ENCODE measurements around the gene ADPRHL1.
A peak's percentile ranks its signal among the peaks of the same experiment; 100 is the strongest.

ADPRHL1 gene

DNA sequence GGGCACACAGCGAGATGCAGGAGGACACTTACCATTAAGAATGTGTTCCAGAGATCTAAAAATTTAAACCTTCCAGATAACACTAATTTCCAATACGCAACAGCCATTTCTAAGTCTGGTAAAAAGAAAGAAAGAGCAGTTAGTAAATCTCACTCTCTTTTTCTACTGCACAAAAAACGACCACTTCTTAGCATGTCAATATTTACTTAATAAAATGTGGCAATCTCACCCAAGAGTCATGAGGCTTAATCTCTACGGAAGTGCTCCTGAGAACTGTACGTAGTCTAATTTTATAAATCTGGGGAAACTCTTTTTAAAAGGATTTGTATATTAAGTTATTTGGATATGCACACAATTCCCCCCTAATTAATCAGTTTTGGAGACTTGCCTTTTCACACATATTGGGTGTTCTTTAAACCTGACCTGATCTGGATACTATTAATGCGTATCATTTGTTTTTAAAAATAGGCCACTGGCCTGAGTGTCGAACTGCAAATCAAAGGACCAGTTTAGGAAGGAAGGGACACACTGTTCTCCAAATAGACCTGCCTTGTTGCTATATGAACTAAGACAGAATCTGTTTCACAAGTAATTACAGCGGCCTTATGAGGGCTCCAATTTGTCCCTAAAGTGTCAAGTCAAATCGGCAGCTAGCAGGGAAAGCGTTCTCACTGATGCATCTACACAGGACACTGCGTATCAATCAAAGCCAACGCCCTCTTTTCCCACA is 7.9 kb upstream of the ADPRHL1 start:
- DNase-seq (ENCODE audit: low read depth, low spot score), result no peak
- TF ChIP-seq YY1 (IDR thresholded peaks at IDR 0.05; ENCODE audit: insufficient read depth, insufficient read length), result no peak
- no peak for TF ChIP-seq ZNF274 (IDR thresholded peaks at IDR 0.05; ENCODE audit: low read depth, low read length)
- no peak for TF ChIP-seq SUZ12 (IDR thresholded peaks at IDR 0.05; ENCODE audit: extremely low read depth, insufficient read depth, insufficient read length)
- H3K36me3 ChIP-seq (ENCODE audit: insufficient read depth, insufficient read length, low read length), result peaks cover 78% of the 10 kb centered on the region
- no peaks in the 10 kb centered on the region for H3K27me3 ChIP-seq (ENCODE audit: insufficient read depth, insufficient read length)
- no peaks in the 10 kb centered on the region for H3K4me1 ChIP-seq (ENCODE audit: insufficient read depth, insufficient read length)
- H3K4me3 ChIP-seq (ENCODE audit: insufficient read length, low read depth), result no peak overlapping the region
- no peak overlapping the region for H3K9ac ChIP-seq (ENCODE audit: insufficient read length, low read depth)
- H3K9me3 ChIP-seq (ENCODE audit: insufficient read depth, low read length), result no peaks in the 10 kb centered on the region

DNA sequence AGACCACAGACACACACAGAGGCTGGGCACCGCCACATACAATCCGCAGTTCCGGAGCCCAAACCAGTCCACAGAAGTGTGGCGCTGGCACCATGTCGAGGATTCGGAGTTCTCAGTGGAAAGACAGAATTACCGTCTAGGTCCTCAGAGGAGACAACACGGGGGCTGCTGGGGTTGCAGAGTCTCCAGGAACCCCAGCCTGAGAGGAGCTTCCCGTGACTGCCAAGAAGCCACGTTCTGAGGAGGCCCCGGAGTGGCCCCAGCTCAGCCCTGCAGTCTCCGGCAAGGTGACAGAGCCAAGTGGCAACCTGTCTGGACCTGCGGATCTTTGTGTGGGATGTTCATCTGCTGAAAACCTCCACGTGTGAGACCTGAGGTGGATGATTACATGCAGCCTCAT is 7.3 kb upstream of the ADPRHL1 start:
- no peak for DNase-seq (ENCODE audit: low read depth, low spot score)
- Histone ChIP-seq H3K4me3 (ENCODE audit: insufficient read length, low read depth) (no peak overlapping the region), H3K27me3 (ENCODE audit: insufficient read depth, insufficient read length) (no peaks in the 10 kb centered on the region), H3K36me3 (ENCODE audit: insufficient read depth, insufficient read length, low read length) (peaks cover 79% of the 10 kb centered on the region), H3K9me3 (ENCODE audit: insufficient read depth, low read length) (no peaks in the 10 kb centered on the region), H3K4me1 (ENCODE audit: insufficient read depth, insufficient read length) (no peaks in the 10 kb centered on the region), H3K9ac (ENCODE audit: insufficient read length, low read depth) (no peak overlapping the region)
- no peak for TF ChIP-seq YY1 (IDR thresholded peaks at IDR 0.05; ENCODE audit: insufficient read depth, insufficient read length)
- no peak for TF ChIP-seq SUZ12 (IDR thresholded peaks at IDR 0.05; ENCODE audit: extremely low read depth, insufficient read depth, insufficient read length)
- no peak for TF ChIP-seq ZNF274 (IDR thresholded peaks at IDR 0.05; ENCODE audit: low read depth, low read length)

DNA sequence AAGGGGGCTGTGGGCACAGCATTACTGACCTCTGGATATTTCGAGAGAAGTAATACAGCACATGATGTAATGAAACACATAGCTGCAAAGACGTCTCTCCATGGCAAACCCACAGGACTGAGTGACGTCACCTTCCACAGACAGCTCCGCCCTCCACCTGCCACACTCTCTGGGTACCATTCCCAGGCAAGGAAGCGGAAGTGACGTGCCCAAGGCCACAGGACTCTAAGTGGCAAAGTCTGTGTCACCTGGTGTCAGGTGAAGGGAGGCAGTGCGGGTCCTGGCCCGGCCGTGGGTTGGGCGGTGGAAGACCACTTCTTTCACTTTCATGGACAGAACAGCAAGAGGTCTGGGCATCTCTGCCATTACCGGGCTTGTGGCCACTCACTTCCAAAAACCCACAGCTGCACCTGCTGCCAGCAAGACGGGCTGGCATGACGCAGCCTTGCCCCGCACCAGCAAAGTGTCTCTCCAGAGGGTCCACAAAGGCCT is 6.8 kb upstream of the ADPRHL1 start:
- Histone ChIP-seq H3K36me3 (ENCODE audit: insufficient read depth, insufficient read length, low read length) (peaks cover 80% of the 10 kb centered on the region), H3K9me3 (ENCODE audit: insufficient read depth, low read length) (no peaks in the 10 kb centered on the region), H3K4me3 (ENCODE audit: insufficient read length, low read depth) (no peak overlapping the region), H3K4me1 (ENCODE audit: insufficient read depth, insufficient read length) (no peaks in the 10 kb centered on the region), H3K9ac (ENCODE audit: insufficient read length, low read depth) (no peak overlapping the region), H3K27me3 (ENCODE audit: insufficient read depth, insufficient read length) (no peaks in the 10 kb centered on the region)
- no peak for TF ChIP-seq SUZ12 (IDR thresholded peaks at IDR 0.05; ENCODE audit: extremely low read depth, insufficient read depth, insufficient read length)
- TF ChIP-seq YY1 (IDR thresholded peaks at IDR 0.05; ENCODE audit: insufficient read depth, insufficient read length), result no peak
- no peak for TF ChIP-seq ZNF274 (IDR thresholded peaks at IDR 0.05; ENCODE audit: low read depth, low read length)
- no peak for DNase-seq (ENCODE audit: low read depth, low spot score)

DNA sequence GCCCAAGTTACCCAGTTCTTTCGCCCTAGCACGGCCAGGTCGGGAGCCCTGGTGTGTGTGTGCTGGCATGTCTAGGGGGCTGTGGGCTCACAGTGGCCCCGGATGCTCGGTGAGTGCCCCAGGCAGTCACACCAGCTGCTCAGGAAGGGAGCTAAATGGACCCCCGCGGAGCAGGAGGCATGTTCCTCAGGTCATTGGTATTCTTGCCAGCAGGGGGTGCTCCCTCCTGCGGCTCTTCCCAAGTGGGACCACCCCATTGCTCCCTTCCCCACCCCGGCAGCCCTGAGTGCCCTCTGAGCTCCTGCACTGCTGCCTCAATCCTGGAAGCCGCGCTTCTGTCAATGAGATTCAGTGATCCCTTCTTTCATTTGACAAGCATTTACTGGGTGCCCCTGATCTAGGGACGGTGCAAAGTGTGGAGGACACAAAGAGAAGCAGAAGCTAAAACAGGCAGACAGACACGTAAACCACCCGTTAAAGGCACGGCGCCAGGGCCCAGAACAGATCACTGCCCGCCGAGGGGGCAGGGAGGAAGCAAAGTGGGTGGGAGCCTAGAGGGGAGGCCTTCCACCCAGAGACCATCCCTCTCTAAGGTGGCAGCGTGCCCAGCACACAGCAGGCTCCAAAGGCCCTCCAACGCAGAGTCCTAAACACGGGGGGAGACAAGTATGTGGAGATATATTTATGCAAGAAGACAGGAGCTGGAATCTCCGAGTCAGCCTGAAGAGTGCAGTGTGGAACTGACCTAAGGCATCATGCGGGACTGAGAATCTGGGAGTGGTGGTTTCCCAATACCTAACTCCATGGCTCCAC is 5.2 kb upstream of the ADPRHL1 start:
- Histone ChIP-seq H3K4me3 (ENCODE audit: insufficient read length, low read depth) (no peak overlapping the region), H3K9ac (ENCODE audit: insufficient read length, low read depth) (no peak overlapping the region), H3K4me1 (ENCODE audit: insufficient read depth, insufficient read length) (no peaks in the 10 kb centered on the region), H3K36me3 (ENCODE audit: insufficient read depth, insufficient read length, low read length) (peaks cover 84% of the 10 kb centered on the region), H3K9me3 (ENCODE audit: insufficient read depth, low read length) (no peaks in the 10 kb centered on the region), H3K27me3 (ENCODE audit: insufficient read depth, insufficient read length) (no peaks in the 10 kb centered on the region)
- DNase-seq (ENCODE audit: low read depth, low spot score), result peak; percentile 30
- TF ChIP-seq ZNF274 (IDR thresholded peaks at IDR 0.05; ENCODE audit: low read depth, low read length) (no peak), YY1 (IDR thresholded peaks at IDR 0.05; ENCODE audit: insufficient read depth, insufficient read length) (no peak), SUZ12 (IDR thresholded peaks at IDR 0.05; ENCODE audit: extremely low read depth, insufficient read depth, insufficient read length) (no peak)

DNA sequence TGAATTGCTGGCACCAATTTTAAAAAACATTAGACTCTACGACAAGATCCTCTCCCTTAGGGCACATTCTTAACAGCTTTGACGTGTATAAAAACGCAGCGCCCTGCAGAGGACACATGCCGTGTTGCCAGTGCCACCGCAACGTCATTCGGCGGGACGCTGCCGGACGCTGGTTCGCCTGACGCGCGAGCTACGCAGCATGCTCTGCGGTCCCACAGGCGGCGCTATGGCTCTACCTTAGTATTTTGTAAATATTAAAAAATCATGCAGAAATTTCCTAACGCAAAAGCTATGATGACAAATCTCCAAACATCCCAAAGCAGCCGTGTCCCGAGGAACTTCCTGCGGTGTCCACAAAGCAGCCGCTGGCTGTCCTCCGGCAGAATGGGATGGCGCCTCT is 4.2 kb upstream of the ADPRHL1 start:
- H3K27me3 ChIP-seq (ENCODE audit: insufficient read depth, insufficient read length), result no peaks in the 10 kb centered on the region
- H3K4me3 ChIP-seq (ENCODE audit: insufficient read length, low read depth), result no peak overlapping the region
- no peaks in the 10 kb centered on the region for H3K9me3 ChIP-seq (ENCODE audit: insufficient read depth, low read length)
- DNase-seq (ENCODE audit: low read depth, low spot score), result no peak
- no peaks in the 10 kb centered on the region for H3K4me1 ChIP-seq (ENCODE audit: insufficient read depth, insufficient read length)
- H3K9ac ChIP-seq (ENCODE audit: insufficient read length, low read depth), result no peak overlapping the region
- peaks cover 87% of the 10 kb centered on the region for H3K36me3 ChIP-seq (ENCODE audit: insufficient read depth, insufficient read length, low read length)
- TF ChIP-seq ZNF274 (IDR thresholded peaks at IDR 0.05; ENCODE audit: low read depth, low read length) (no peak), SUZ12 (IDR thresholded peaks at IDR 0.05; ENCODE audit: extremely low read depth, insufficient read depth, insufficient read length) (no peak), YY1 (IDR thresholded peaks at IDR 0.05; ENCODE audit: insufficient read depth, insufficient read length) (no peak)

DNA sequence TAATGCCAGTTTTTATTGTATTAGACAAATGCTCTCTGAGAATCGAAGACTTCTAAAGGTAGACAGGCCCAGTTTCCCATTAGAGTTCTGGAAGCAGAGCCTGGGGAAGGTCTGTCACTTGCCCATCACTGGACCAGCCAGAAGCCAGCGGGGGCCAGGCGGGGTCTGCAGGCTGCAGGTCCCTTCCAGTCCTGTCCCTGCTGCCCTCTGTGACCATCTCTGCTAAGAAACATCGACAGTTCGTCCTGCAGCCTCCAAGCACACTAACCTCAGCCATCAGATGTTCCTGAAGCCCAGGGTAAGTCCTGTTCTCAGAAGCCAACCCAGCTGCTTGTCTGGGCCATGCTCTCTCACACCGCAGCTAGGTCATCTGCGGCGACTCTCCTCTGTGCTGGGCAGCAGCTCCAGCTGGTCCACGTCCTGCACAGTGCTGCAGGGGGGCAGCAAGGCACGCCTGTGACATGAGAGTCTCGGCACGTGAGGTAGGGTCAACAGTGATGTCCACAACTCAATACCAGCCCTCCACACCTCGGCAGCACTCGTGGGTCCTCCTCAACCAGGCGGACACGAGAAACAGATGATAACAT is 2.9 kb upstream of the ADPRHL1 start:
- no peaks in the 10 kb centered on the region for H3K9me3 ChIP-seq (ENCODE audit: insufficient read depth, low read length)
- no peaks in the 10 kb centered on the region for H3K27me3 ChIP-seq (ENCODE audit: insufficient read depth, insufficient read length)
- no peak overlapping the region for H3K4me3 ChIP-seq (ENCODE audit: insufficient read length, low read depth)
- peaks cover 89% of the 10 kb centered on the region for H3K36me3 ChIP-seq (ENCODE audit: insufficient read depth, insufficient read length, low read length)
- no peak for TF ChIP-seq SUZ12 (IDR thresholded peaks at IDR 0.05; ENCODE audit: extremely low read depth, insufficient read depth, insufficient read length)
- no peak for TF ChIP-seq ZNF274 (IDR thresholded peaks at IDR 0.05; ENCODE audit: low read depth, low read length)
- TF ChIP-seq YY1 (IDR thresholded peaks at IDR 0.05; ENCODE audit: insufficient read depth, insufficient read length), result no peak
- H3K9ac ChIP-seq (ENCODE audit: insufficient read length, low read depth), result no peak overlapping the region
- H3K4me1 ChIP-seq (ENCODE audit: insufficient read depth, insufficient read length), result no peaks in the 10 kb centered on the region
- no peak for DNase-seq (ENCODE audit: low read depth, low spot score)

DNA sequence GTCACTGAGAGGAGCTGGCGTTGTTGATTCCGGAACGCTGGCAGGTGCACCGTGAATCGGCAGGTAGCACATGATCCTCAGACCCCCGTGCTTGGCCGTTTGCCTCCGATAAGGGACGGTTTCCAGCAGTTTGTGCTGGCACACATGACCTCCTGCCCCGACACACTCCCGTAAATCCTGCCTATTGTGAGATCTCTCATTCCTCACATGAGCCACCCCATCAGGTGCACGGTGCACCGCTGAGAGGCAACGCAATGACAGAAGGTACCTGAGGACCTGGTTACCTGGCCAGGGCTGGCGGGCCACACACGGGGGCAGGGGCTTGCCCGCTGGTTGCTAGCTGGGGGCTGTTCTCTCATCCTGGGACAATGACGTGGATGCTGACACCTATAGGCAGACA is 2.1 kb upstream of the ADPRHL1 start:
- Histone ChIP-seq H3K36me3 (ENCODE audit: insufficient read depth, insufficient read length, low read length) (peaks cover 82% of the 10 kb centered on the region), H3K9me3 (ENCODE audit: insufficient read depth, low read length) (no peaks in the 10 kb centered on the region), H3K4me3 (ENCODE audit: insufficient read length, low read depth) (no peak overlapping the region), H3K4me1 (ENCODE audit: insufficient read depth, insufficient read length) (no peaks in the 10 kb centered on the region), H3K27me3 (ENCODE audit: insufficient read depth, insufficient read length) (no peaks in the 10 kb centered on the region), H3K9ac (ENCODE audit: insufficient read length, low read depth) (no peak overlapping the region)
- DNase-seq (ENCODE audit: low read depth, low spot score), result no peak
- TF ChIP-seq YY1 (IDR thresholded peaks at IDR 0.05; ENCODE audit: insufficient read depth, insufficient read length) (no peak), SUZ12 (IDR thresholded peaks at IDR 0.05; ENCODE audit: extremely low read depth, insufficient read depth, insufficient read length) (no peak), ZNF274 (IDR thresholded peaks at IDR 0.05; ENCODE audit: low read depth, low read length) (no peak)
